Duodenal mucosa (tissue), 2 donors: ENCODE results near the gene EMX2.
A peak's percentile ranks its signal among the peaks of the same experiment; 100 is the strongest.

Source experiments
- H3K27ac ChIP-seq: one replicate; pipeline ENCODE4 v1.7.0; 2013; ENCODE audit warnings: low read depth, low read length
- H3K27me3 ChIP-seq, 2 donors: one replicate each; pipeline ENCODE4 v1.7.0; 2013; ENCODE audit warnings: low read length in 2 of 2, control low read depth in 1 of 2; ENCODE audit not compliant: insufficient read depth in 2 of 2, control insufficient read depth in 1 of 2
- H3K36me3 ChIP-seq, 2 donors: one replicate each; pipeline ENCODE4 v1.7.0; 2013; ENCODE audit warnings: low read length in 2 of 2, control low read depth in 1 of 2; ENCODE audit not compliant: insufficient read depth in 2 of 2, control insufficient read depth in 1 of 2
- H3K4me1 ChIP-seq, 2 donors: one replicate each; pipeline ENCODE4 v1.7.0; 2013; ENCODE audit warnings: low read length in 2 of 2, control low read depth in 1 of 2; ENCODE audit not compliant: insufficient read depth in 2 of 2, control insufficient read depth in 1 of 2
- H3K4me3 ChIP-seq, 2 donors: one replicate each; pipeline ENCODE4 v1.7.0; 2013; ENCODE audit warnings: low read length in 2 of 2, low read depth in 1 of 2
- H3K9ac ChIP-seq, 2 donors: one replicate each; pipeline ENCODE4 v1.7.0; 2013; ENCODE audit warnings: low read length in 2 of 2, low read depth in 1 of 2
- H3K9me3 ChIP-seq, 2 donors: one replicate each; pipeline ENCODE4 v1.7.0; 2013; ENCODE audit warnings: low read length in 2 of 2, control low read depth in 1 of 2; ENCODE audit not compliant: control insufficient read depth in 1 of 2

EMX2 gene

DNA sequence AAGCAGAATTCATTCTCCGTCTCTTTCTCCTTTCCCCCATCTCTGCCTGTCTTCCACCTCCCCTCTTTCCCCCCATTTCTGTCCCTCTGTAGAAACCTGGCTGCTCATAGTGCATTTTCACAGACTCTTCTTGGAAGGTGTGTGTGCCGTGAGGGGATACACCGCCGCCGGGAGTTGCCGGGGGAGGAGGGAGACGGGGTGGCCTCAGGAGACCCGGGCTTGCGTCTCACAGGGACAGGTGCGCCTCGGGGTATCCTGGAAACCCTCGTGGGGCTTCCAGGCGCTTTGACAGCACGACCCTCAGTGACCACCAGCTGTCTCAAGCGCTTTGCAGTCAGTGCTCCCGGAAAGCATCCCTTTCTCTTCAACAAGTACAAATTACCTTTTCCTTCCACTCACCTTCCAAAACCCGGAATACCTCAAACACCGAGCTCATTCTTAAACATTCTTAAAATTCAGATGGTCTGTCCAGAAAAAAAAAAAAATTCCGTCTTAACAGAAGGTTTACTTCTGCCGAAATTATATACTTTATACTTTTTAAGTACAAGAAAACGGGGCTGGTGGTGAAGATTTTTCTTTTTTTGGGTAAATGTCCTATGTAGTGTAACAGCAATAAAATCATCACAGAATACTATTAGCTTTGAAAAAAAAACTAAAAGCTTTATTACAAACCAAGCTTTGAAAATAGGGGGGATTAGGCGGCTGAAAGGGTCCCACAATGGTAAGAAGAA, 8.2 kb downstream of the EMX2 start:
- Histone ChIP-seq H3K27me3 (peaks cover 85 to 96% of the 10 kb centered on the region in 2 donors), H3K27ac (no peak overlapping the region), H3K9me3 (no peaks in the 10 kb centered on the region), H3K4me1 (peaks cover 0 to 3% of the 10 kb centered on the region in 2 donors), H3K4me3 (no peak overlapping the region), H3K36me3 (no peaks in the 10 kb centered on the region), H3K9ac (no peak overlapping the region)

DNA sequence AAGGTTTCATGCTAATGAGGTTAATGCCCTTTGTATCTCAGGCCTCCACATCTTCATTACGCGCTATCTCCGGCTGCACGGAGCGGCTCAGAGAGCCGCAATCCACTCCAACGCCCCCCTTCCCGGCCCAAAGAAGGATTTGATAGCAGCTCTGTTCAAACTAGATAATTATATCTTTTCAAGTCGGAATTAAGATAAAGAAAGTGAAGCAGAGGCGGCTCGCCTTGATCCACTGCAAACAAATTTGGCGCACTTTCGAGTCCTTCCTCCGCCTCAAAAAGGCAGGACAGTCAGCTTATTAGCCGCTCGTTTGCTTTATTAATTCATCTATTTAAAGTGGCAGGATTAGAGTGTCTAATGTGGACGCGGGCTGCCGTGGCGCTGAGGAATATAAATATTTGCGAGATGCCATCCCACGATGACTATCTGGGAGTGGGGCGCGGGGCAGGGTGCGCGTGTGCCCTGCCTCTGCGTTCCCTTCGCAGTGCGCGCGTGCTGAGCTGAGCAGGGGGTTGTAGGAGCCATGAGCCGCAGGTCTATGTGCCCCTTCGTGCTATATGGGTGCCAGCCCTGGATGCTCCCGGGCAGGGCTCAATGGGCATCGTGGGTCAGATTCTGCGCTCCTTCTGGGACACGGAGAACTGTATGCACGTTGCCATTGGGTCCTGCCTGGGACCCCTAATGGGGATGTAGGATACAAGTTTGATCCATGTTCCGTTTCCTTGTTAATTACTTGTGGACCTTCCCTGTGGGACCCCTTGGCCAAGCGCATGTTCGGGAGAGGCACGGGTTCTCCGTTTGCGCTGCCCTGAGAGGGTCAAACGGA, 9.0 kb downstream of the EMX2 start:
- peak overlapping the region; percentile 17 for H3K27ac ChIP-seq
- H3K27me3 ChIP-seq, result peaks cover 85 to 88% of the 10 kb centered on the region in 2 donors
- no peak overlapping the region for H3K9ac ChIP-seq
- H3K9me3 ChIP-seq, result no peaks in the 10 kb centered on the region
- H3K36me3 ChIP-seq, result no peaks in the 10 kb centered on the region
- H3K4me3 ChIP-seq, result no peak overlapping the region
- H3K4me1 ChIP-seq, result peaks cover 0 to 3% of the 10 kb centered on the region in 2 donors

DNA sequence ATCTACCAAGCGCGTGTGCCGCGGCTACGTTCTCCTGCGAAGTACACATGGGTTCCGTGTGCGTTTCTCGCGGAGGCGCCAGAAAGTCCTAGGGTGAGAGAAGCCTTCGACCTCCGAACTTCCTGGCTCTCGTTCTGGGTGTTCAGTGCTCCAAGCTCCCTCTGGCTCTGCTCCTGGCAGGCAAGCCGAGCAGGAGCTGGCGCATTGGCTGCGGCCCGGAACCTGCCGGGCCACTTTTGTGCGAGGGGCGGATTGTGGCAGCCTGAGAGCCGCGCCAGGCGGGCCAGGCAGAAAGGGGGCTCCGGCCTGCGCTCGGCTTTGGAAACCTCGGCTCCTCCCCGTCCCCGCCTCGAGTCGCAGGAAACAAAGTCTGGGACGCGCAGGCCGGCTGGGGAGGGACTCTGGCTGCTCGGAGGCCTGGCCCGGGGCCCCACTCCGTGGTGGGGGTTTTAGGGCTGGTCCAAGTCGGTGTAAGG, 9.6 kb downstream of the EMX2 start:
- Histone ChIP-seq H3K9me3 (no peaks in the 10 kb centered on the region), H3K27ac (peak overlapping the region; percentile 17), H3K4me1 (no peaks in the 10 kb centered on the region), H3K9ac (no peak overlapping the region), H3K36me3 (no peaks in the 10 kb centered on the region), H3K27me3 (peaks cover 82 to 86% of the 10 kb centered on the region in 2 donors), H3K4me3 (no peak overlapping the region)

DNA sequence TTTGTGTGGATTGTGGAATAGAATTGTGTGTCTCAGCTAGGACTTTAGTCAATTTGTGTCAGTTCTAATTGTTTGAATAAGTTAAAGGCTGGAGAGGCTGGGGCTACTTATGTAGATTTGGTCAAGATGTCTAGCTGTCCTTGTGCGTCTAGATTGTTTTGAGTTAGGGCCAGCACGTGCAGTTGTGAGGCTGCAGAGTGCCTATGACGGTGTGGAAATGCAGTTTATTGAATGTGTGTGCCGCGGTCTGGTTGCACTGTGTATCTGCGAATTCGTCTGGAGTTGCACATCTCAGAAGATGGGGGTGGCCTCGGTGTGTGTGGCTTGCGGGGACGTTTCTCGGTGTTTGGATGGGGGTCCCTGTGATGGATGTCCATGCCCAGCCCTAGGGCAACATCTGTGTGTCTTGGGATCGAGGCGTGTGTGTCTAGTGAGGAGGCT, 10.2 kb downstream of the EMX2 start:
- Histone ChIP-seq H3K9ac (no peak overlapping the region), H3K36me3 (no peaks in the 10 kb centered on the region), H3K9me3 (no peaks in the 10 kb centered on the region), H3K4me1 (no peaks in the 10 kb centered on the region), H3K27ac (no peak overlapping the region), H3K4me3 (no peak overlapping the region), H3K27me3 (peaks cover 77 to 81% of the 10 kb centered on the region in 2 donors)

DNA sequence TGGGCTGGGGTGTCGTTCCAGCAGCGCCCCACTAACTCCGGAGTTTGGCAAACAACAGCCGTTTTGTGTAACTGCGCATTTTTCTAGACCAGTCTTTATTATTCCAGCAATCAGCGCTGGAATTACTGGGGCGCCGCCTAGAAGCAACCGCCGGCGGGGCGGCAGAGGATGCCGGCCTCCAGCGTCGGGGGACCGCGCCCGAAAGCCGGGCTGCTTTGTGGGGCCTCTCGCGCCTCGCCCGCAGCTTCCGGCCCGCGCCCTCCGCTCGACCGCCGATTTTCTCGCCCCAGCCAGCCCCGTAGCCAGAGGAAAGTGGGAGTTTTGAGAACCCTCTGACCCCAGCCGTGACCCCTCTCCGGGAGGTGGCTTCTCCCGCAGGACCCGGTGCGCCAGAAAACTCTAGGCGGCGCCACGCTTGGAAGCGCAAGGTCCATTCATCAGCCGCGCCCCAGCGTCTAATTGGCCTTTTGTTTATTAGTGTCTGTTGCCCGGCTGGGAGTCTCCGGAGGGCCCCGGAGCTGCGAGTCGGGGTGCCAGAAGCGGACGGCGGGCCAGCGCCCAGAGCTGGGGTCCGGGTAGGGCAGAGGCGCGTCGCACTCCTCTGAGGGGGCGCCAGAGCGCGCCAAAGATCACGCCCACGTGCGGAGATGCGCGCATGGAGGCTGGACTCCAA, 10.7 kb downstream of the EMX2 start:
- Histone ChIP-seq H3K9ac (no peak overlapping the region), H3K4me1 (no peaks in the 10 kb centered on the region), H3K27me3 (peaks cover 71 to 75% of the 10 kb centered on the region in 2 donors), H3K9me3 (no peaks in the 10 kb centered on the region), H3K27ac (no peak overlapping the region), H3K4me3 (no peak overlapping the region), H3K36me3 (no peaks in the 10 kb centered on the region)

DNA sequence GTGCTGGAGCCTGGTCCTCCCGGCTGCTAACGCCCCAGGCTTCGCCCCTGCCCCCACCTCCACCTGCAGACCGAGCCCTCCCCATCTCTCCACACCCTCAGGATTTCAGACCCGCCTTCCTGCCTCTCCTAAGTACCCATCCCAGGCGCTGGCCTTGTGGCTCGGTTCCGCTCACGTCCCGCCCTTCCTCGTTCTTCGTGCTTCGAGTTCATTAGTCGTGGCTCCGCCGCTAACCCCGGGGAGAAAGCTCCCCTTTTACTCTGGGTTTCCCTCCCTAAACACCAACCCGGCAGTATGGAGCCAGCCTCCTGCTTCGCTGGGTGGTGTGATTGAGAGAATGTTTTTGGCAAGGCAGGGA, 11.2 kb downstream of the EMX2 start:
- Histone ChIP-seq H3K9ac (no peak overlapping the region), H3K4me3 (no peak overlapping the region), H3K27ac (no peak overlapping the region), H3K27me3 (peaks cover 66 to 70% of the 10 kb centered on the region in 2 donors), H3K36me3 (no peaks in the 10 kb centered on the region), H3K4me1 (no peaks in the 10 kb centered on the region), H3K9me3 (no peaks in the 10 kb centered on the region)

DNA sequence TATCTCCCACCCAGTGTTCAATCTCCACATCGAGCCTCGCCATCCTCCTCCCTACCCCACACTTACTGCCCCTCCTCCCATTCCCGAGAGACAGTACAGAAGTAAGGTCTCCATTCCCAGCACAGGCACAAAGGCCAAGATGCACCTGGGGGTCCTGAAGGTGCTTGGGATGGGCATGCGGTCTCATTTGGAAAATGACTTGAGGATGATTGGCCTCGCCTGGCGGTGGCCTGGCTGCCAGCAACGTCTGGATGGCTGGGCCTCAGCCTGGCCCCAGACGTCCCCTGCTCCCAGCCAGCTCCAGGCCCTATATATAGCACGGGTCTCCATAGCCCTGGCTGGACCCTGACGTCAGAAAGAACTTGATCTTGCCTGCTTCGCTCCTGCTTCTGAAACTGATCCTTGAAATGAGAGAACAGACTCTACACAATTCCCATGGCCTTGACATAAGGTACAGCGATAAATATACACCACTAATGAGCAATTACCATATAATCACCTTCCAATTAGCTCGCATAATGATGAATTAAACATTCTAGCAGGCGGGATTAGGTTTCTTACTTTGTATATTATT, 11.8 kb downstream of the EMX2 start:
- no peak overlapping the region for H3K4me3 ChIP-seq
- H3K9ac ChIP-seq, result no peak overlapping the region
- H3K9me3 ChIP-seq, result no peaks in the 10 kb centered on the region
- H3K27ac ChIP-seq, result no peak overlapping the region
- H3K36me3 ChIP-seq, result no peaks in the 10 kb centered on the region
- no peaks in the 10 kb centered on the region for H3K4me1 ChIP-seq
- peaks cover 62 to 65% of the 10 kb centered on the region in 2 donors for H3K27me3 ChIP-seq

DNA sequence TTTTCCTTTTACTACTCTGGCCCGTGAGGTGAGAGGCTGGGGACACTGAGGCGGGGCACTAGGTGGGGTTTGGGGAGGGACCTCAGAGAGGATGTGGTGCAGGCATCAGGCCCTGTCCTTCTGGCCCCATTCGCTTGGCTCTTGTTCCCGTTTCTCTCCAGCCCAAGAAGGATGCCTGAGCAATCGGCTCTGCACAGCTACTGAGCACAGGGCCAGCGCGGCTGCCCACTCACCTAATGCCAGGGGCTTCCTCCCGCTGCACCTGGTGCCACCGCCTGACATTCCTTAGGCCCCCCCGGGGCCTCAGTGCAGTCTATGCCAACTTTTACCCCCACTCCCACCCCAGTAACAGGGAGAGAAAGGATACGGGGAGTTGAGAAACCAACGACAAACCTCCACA, 12.5 kb downstream of the EMX2 start:
- H3K27ac ChIP-seq, result no peak overlapping the region
- H3K4me3 ChIP-seq, result no peak overlapping the region
- H3K9me3 ChIP-seq, result no peaks in the 10 kb centered on the region
- H3K27me3 ChIP-seq, result peaks cover 55 to 58% of the 10 kb centered on the region in 2 donors
- no peaks in the 10 kb centered on the region for H3K4me1 ChIP-seq
- H3K36me3 ChIP-seq, result no peaks in the 10 kb centered on the region
- no peak overlapping the region for H3K9ac ChIP-seq

DNA sequence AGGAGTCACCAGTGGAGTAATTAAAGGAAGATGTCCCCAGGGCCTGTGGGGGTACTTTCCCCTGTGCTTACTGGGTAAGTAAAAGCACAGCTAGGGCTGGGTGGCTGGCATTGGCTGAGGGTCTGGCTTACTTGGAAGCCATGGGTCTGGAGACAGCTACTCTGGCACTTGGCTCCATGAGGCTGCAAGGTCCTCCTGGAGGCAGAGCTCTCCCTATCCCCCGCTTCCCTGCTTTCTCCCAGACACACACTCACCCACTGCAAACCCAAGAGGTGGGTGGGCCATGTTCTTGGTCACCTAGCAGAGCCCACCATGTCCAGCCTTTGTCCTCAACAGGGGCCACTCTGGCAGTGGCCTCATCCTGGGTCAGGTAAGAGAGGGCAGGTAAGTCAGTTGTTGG, 13.3 kb downstream of the EMX2 start:
- H3K9me3 ChIP-seq, result no peaks in the 10 kb centered on the region
- no peak overlapping the region for H3K9ac ChIP-seq
- no peak overlapping the region for H3K27ac ChIP-seq
- peaks cover 47 to 49% of the 10 kb centered on the region in 2 donors for H3K27me3 ChIP-seq
- H3K4me1 ChIP-seq, result no peaks in the 10 kb centered on the region
- H3K4me3 ChIP-seq, result no peak overlapping the region
- no peaks in the 10 kb centered on the region for H3K36me3 ChIP-seq
